ENCODE measurements around the gene PELO.

Gene PELO

DNA sequence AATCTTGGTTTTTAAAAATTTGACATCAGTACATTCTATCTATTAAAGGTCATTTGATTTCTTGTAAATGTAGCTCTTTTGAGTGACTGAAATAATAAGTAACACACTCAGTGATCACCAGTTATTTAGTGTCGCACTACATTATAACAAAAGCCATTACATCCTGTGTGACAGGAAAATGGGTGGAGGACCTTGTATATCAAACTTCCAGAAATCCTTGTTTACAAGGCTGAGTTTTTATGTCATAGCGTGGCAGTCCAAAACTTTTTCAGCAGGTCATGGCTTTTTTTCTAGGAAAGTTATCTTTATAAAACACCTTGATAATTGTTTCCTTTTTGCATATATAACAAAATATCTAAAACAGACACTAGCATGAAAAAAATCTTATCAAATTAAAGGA, 14.4 kb upstream of the PELO start:
- TF ChIP-seq, protein P1, sequence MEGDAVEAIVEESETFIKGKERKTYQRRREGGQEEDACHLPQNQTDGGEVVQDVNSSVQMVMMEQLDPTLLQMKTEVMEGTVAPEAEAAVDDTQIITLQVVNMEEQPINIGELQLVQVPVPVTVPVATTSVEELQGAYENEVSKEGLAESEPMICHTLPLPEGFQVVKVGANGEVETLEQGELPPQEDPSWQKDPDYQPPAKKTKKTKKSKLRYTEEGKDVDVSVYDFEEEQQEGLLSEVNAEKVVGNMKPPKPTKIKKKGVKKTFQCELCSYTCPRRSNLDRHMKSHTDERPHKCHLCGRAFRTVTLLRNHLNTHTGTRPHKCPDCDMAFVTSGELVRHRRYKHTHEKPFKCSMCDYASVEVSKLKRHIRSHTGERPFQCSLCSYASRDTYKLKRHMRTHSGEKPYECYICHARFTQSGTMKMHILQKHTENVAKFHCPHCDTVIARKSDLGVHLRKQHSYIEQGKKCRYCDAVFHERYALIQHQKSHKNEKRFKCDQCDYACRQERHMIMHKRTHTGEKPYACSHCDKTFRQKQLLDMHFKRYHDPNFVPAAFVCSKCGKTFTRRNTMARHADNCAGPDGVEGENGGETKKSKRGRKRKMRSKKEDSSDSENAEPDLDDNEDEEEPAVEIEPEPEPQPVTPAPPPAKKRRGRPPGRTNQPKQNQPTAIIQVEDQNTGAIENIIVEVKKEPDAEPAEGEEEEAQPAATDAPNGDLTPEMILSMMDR (conservative IDR thresholded peaks at IDR 0.05), result no peak
- H3K27ac ChIP-seq, result no peak overlapping the region

DNA sequence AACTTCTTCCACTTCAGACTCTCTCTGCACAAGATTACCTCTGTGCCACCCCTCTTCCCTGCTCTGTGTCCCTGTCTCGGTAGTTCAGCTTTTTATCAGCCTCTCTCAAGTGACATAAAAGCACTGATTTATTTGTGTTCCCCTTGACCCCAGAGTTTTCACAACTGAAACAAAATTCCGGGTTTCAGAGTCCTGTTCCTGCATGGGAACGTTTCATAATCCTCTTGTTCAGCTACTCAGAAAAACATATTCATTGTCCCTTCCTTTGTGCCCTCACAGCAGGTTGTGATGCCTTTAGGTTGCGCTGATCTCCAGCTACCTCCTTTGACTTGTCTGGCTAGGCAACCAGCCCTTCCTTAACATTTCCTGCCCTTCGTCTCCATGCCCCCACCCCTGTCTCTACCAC, 13.7 kb upstream of the PELO start:
- TF ChIP-seq, protein P1 (conservative IDR thresholded peaks at IDR 0.05), result no peak
- no peak overlapping the region for H3K27ac ChIP-seq

DNA sequence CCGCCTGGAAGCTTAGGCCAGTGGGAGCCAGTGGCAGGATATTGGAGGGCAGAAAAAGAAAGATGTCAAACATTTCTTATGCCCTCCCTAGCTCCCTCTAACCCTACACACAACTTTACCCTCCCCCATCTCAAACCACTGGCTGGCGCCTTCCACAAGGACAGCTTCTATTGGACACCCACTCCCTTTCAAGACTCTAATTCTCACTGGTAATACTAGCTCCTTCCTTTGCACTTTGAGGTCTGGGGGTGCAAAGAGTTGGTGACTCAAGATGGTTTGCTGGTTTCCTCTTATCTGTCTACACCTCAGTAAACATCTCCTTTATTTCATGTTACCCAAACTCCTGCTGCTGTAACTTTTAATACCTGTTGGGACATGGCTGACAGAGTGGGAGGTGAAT, 11.6 kb upstream of the PELO start:
- TF ChIP-seq, protein P1 (conservative IDR thresholded peaks at IDR 0.05), result no peak
- H3K27ac ChIP-seq, result no peak overlapping the region

DNA sequence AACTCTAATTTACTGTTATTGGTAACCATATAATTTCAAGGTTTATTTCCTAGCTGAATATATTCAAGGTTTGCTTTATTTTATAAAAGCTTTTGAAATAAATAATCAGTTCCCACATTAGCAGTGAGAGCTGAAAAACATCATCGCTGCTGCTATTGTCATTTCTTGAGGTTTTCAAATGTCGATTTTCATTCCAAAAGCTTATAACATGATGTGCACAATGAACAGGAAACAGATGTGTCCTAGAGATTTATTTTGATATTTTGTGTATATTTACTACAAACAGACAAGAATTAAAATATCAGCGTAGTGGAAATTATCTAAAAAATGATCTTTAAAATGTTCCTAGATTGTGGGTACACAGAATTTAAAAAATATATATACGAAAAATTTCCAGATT, 10.5 kb upstream of the PELO start:
- H3K27ac ChIP-seq, result no peak overlapping the region
- TF ChIP-seq, protein P1 (conservative IDR thresholded peaks at IDR 0.05), result no peak

DNA sequence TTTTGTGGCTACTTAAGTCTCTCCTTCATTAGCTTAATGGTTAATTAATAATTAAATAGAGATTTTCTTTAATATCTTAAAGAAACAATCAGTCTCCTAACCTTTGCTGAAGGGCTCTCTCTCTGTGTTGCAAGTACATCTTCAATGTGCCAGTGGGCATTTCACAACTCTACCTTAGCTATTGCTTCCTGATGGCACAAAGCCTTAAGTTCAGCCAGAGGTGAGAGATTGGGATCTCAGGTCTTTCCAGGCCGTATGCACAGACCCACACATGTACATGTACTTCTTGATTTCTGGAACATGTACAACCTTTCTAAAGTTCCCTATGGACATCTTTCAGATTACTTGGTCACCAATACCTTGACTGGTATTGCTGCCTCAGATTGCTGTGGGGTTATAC, 8.9 kb upstream of the PELO start:
- H3K27ac ChIP-seq, result no peak overlapping the region
- TF ChIP-seq, protein P1 (conservative IDR thresholded peaks at IDR 0.05), result no peak

DNA sequence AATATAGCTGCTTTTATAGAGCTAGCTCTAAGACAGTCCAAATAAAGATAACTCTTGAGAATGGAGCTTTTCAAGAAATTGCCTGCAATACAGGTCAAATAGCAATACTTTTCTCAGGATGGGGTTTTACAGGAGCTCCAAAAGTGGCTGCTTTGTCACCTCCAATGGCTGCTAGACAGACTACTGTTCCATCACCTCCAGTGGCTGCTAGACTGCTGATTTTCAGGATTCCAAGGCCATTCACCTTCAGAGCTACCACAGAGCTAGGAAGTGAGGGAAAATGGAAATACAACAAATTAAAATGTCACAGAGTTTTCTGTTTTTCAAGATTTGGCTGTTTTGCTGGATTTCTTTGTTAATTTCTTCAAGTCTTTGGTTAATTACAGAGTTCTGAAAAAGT, 8.5 kb upstream of the PELO start:
- TF ChIP-seq, protein P1 (conservative IDR thresholded peaks at IDR 0.05), result no peak
- H3K27ac ChIP-seq, result no peak overlapping the region

DNA sequence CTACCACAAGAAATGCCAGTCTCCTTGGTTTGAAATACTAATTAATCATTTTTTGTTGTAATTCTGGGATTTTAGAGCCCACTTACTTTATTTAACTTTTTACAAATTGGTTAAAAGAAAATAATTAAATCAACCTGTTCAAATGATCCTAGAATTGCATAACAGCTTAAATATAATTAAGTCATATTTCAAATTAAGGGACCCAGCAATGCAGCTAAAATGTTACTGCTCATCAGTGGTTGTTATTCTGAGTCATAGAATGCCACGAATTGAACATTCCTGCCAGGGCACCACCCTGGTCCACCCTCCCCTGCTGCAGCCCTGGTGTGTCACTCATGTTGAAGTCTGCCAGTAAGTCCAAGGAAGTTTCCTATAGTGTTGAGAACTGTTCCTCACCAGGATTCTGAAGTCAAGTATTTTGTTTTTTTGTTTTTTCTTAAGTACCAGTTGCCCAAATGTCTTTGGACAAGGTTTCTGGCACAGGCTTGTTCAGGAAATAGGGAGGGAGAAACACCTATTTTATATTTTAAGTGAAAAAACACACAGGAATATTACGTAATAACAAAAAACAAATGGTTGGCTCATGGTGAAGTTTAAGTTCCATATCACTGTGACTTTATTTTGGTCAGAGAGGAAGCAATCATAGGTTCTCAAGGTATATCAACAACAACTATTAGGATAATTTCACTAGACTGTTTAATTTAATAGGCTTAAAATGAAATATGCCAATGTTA, 4.3 kb upstream of the PELO start:
- no peak overlapping the region for H3K27ac ChIP-seq
- TF ChIP-seq, protein P1 (conservative IDR thresholded peaks at IDR 0.05), result no peak
